Stimulated activated naive CD8-positive, alpha-beta T cell treated with anti-CD3 and anti-CD28 coated beads, Interleukin-15, Interleukin-2, amounts not matched to agents 100 U/mL and 50 U/mL, for 24 hours (primary cell): ENCODE measurements around the gene CTPS2.

Experiments used
- ATAC-seq: fragments of 150-1000 bp; cut with Tn5 transposase; one replicate; pipeline ENCODE4 v1.10.0; 2021
- DNase-seq: peaks from one replicate; pipeline ENCODE4 v3.0.0; 2021

CTPS2 gene

GRCh38 chrX:16552546-16552945 is 159.9 kb downstream of the CTPS2 start:
- no peak for ATAC-seq
- DNase-seq = no peak

- ATAC-seq (no peak), DNase-seq (no peak)
Observed at GRCh38 chrX:16547644-16548043, 164.8 kb downstream of the CTPS2 start.

- ATAC-seq (no peak), DNase-seq (no peak)
Observed at GRCh38 chrX:16544969-16545368, 167.5 kb downstream of the CTPS2 start.
